ENCODE data around the gene LRRC8D.
"Not testable (repeated sequence)": the region's sequence is repeated elsewhere in the genome, so short reads cannot be mapped to it uniquely, and the experiment has no call there.

LRRC8D gene

GRCh38 chr1:89917353-89917752, 96.5 kb downstream of the LRRC8D start:
- Histone ChIP-seq H3K27ac (ENCODE audit: low read depth, low read length) (no peak overlapping the region), H3K4me1 (ENCODE audit: control insufficient read depth, insufficient read depth, low read length) (peaks cover 52% of the 10 kb centered on the region), H3K27me3 (ENCODE audit: control insufficient read depth, insufficient read depth, low read length) (no peaks in the 10 kb centered on the region), H3K9ac (ENCODE audit: low read depth, low read length) (no peak overlapping the region), H3K9me3 (ENCODE audit: control insufficient read depth, insufficient read depth, low read length) (no peaks in the 10 kb centered on the region), H3K4me3 (ENCODE audit: low read depth, low read length) (no peak overlapping the region), H3K36me3 (ENCODE audit: control insufficient read depth, insufficient read depth, low read length) (no peaks in the 10 kb centered on the region)

GRCh38 chr1:89918127-89918793, 97.4 kb downstream of the LRRC8D start:
- no peak overlapping the region for H3K9ac ChIP-seq (ENCODE audit: low read depth, low read length)
- H3K36me3 ChIP-seq (ENCODE audit: control insufficient read depth, insufficient read depth, low read length): peaks cover 4% of the 10 kb centered on the region
- no peaks in the 10 kb centered on the region for H3K9me3 ChIP-seq (ENCODE audit: control insufficient read depth, insufficient read depth, low read length)
- H3K4me1 ChIP-seq (ENCODE audit: control insufficient read depth, insufficient read depth, low read length): peaks cover 43% of the 10 kb centered on the region
- H3K27ac ChIP-seq (ENCODE audit: low read depth, low read length): peak overlapping the region; percentile 67
- H3K27me3 ChIP-seq (ENCODE audit: control insufficient read depth, insufficient read depth, low read length): no peaks in the 10 kb centered on the region
- H3K4me3 ChIP-seq (ENCODE audit: low read depth, low read length): no peak overlapping the region

GRCh38 chr1:89918794-89919155, 97.9 kb downstream of the LRRC8D start:
- Histone ChIP-seq H3K9me3 (ENCODE audit: control insufficient read depth, insufficient read depth, low read length) (no peaks in the 10 kb centered on the region), H3K27me3 (ENCODE audit: control insufficient read depth, insufficient read depth, low read length) (no peaks in the 10 kb centered on the region), H3K9ac (ENCODE audit: low read depth, low read length) (no peak overlapping the region), H3K27ac (ENCODE audit: low read depth, low read length) (peak overlapping the region; percentile 67), H3K4me1 (ENCODE audit: control insufficient read depth, insufficient read depth, low read length) (peaks cover 38% of the 10 kb centered on the region), H3K4me3 (ENCODE audit: low read depth, low read length) (no peak overlapping the region), H3K36me3 (ENCODE audit: control insufficient read depth, insufficient read depth, low read length) (peaks cover 10% of the 10 kb centered on the region)

GRCh38 chr1:89919174-89919573, 98.3 kb downstream of the LRRC8D start:
- Histone ChIP-seq H3K27ac (ENCODE audit: low read depth, low read length) (peak overlapping the region; percentile 67), H3K4me3 (ENCODE audit: low read depth, low read length) (no peak overlapping the region), H3K9ac (ENCODE audit: low read depth, low read length) (no peak overlapping the region)

GRCh38 chr1:89922911-89923310, 102.1 kb downstream of the LRRC8D start:
- Histone ChIP-seq H3K4me3 (ENCODE audit: low read depth, low read length) (no peak overlapping the region), H3K4me1 (ENCODE audit: control insufficient read depth, insufficient read depth, low read length) (peaks cover 24% of the 10 kb centered on the region), H3K27ac (ENCODE audit: low read depth, low read length) (no peak overlapping the region), H3K9ac (ENCODE audit: low read depth, low read length) (no peak overlapping the region), H3K36me3 (ENCODE audit: control insufficient read depth, insufficient read depth, low read length) (peaks cover 11% of the 10 kb centered on the region), H3K27me3 (ENCODE audit: control insufficient read depth, insufficient read depth, low read length) (no peaks in the 10 kb centered on the region), H3K9me3 (ENCODE audit: control insufficient read depth, insufficient read depth, low read length) (no peaks in the 10 kb centered on the region)

More at GRCh38 chr1:89919174-89919573, 98.3 kb downstream of the LRRC8D start:
- Histone ChIP-seq H3K4me1 (ENCODE audit: control insufficient read depth, insufficient read depth, low read length) (peaks cover 36% of the 10 kb centered on the region), H3K36me3 (ENCODE audit: control insufficient read depth, insufficient read depth, low read length) (peaks cover 11% of the 10 kb centered on the region), H3K9me3 (ENCODE audit: control insufficient read depth, insufficient read depth, low read length) (no peaks in the 10 kb centered on the region), H3K27me3 (ENCODE audit: control insufficient read depth, insufficient read depth, low read length) (no peaks in the 10 kb centered on the region)

- Histone ChIP-seq H3K27me3 (ENCODE audit: control insufficient read depth, insufficient read depth, low read length) (no peaks in the 10 kb centered on the region), H3K4me1 (ENCODE audit: control insufficient read depth, insufficient read depth, low read length) (peaks cover 18% of the 10 kb centered on the region), H3K9me3 (ENCODE audit: control insufficient read depth, insufficient read depth, low read length) (no peaks in the 10 kb centered on the region), H3K36me3 (ENCODE audit: control insufficient read depth, insufficient read depth, low read length) (peaks cover 11% of the 10 kb centered on the region), H3K9ac (ENCODE audit: low read depth, low read length) (no peak overlapping the region), H3K27ac (ENCODE audit: low read depth, low read length) (no peak overlapping the region), H3K4me3 (ENCODE audit: low read depth, low read length) (no peak overlapping the region)
Measured at GRCh38 chr1:89923517-89923916, 102.7 kb downstream of the LRRC8D start.

GRCh38 chr1:89924075-89924474, 103.2 kb downstream of the LRRC8D start:
- not testable (repeated sequence) for H3K27me3 ChIP-seq (ENCODE audit: control insufficient read depth, insufficient read depth, low read length); H3K4me3 ChIP-seq (ENCODE audit: low read depth, low read length); H3K27ac ChIP-seq (ENCODE audit: low read depth, low read length); H3K9me3 ChIP-seq (ENCODE audit: control insufficient read depth, insufficient read depth, low read length); H3K9ac ChIP-seq (ENCODE audit: low read depth, low read length)
- Histone ChIP-seq H3K36me3 (ENCODE audit: control insufficient read depth, insufficient read depth, low read length) (peaks cover 11% of the 10 kb centered on the region), H3K4me1 (ENCODE audit: control insufficient read depth, insufficient read depth, low read length) (peaks cover 17% of the 10 kb centered on the region)

GRCh38 chr1:89927049-89927448, 106.2 kb downstream of the LRRC8D start:
- H3K4me3 ChIP-seq (ENCODE audit: low read depth, low read length): no peak overlapping the region
- peaks cover 27% of the 10 kb centered on the region for H3K4me1 ChIP-seq (ENCODE audit: control insufficient read depth, insufficient read depth, low read length)
- no peak overlapping the region for H3K27ac ChIP-seq (ENCODE audit: low read depth, low read length)
- no peaks in the 10 kb centered on the region for H3K9me3 ChIP-seq (ENCODE audit: control insufficient read depth, insufficient read depth, low read length)
- no peaks in the 10 kb centered on the region for H3K27me3 ChIP-seq (ENCODE audit: control insufficient read depth, insufficient read depth, low read length)
- peaks cover 11% of the 10 kb centered on the region for H3K36me3 ChIP-seq (ENCODE audit: control insufficient read depth, insufficient read depth, low read length)
- H3K9ac ChIP-seq (ENCODE audit: low read depth, low read length): no peak overlapping the region

GRCh38 chr1:89927478-89927877, 106.6 kb downstream of the LRRC8D start:
- H3K9me3 ChIP-seq (ENCODE audit: control insufficient read depth, insufficient read depth, low read length): no peaks in the 10 kb centered on the region
- no peak overlapping the region for H3K27ac ChIP-seq (ENCODE audit: low read depth, low read length)
- H3K9ac ChIP-seq (ENCODE audit: low read depth, low read length): no peak overlapping the region
- H3K27me3 ChIP-seq (ENCODE audit: control insufficient read depth, insufficient read depth, low read length): no peaks in the 10 kb centered on the region
- H3K4me1 ChIP-seq (ENCODE audit: control insufficient read depth, insufficient read depth, low read length): peaks cover 31% of the 10 kb centered on the region
- H3K36me3 ChIP-seq (ENCODE audit: control insufficient read depth, insufficient read depth, low read length): peaks cover 11% of the 10 kb centered on the region
- H3K4me3 ChIP-seq (ENCODE audit: low read depth, low read length): no peak overlapping the region

GRCh38 chr1:89928506-89928905, 107.7 kb downstream of the LRRC8D start:
- no peaks in the 10 kb centered on the region for H3K27me3 ChIP-seq (ENCODE audit: control insufficient read depth, insufficient read depth, low read length)
- peak overlapping the region; percentile 82 for H3K27ac ChIP-seq (ENCODE audit: low read depth, low read length)
- H3K9me3 ChIP-seq (ENCODE audit: control insufficient read depth, insufficient read depth, low read length): no peaks in the 10 kb centered on the region
- H3K9ac ChIP-seq (ENCODE audit: low read depth, low read length): no peak overlapping the region
- H3K36me3 ChIP-seq (ENCODE audit: control insufficient read depth, insufficient read depth, low read length): peaks cover 9% of the 10 kb centered on the region
- H3K4me1 ChIP-seq (ENCODE audit: control insufficient read depth, insufficient read depth, low read length): peaks cover 40% of the 10 kb centered on the region
- no peak overlapping the region for H3K4me3 ChIP-seq (ENCODE audit: low read depth, low read length)

GRCh38 chr1:89929467-89930063, 108.7 kb downstream of the LRRC8D start:
- H3K4me3 ChIP-seq (ENCODE audit: low read depth, low read length): 0 out of 2 replicates have a peak overlapping the region, but pooled peaks have one; percentile 17
- peaks cover 41% of the 10 kb centered on the region for H3K4me1 ChIP-seq (ENCODE audit: control insufficient read depth, insufficient read depth, low read length)
- H3K36me3 ChIP-seq (ENCODE audit: control insufficient read depth, insufficient read depth, low read length): peaks cover 16% of the 10 kb centered on the region
- H3K9ac ChIP-seq (ENCODE audit: low read depth, low read length): no peak overlapping the region; the same call in 1 of the 2 replicates
- no peaks in the 10 kb centered on the region for H3K9me3 ChIP-seq (ENCODE audit: control insufficient read depth, insufficient read depth, low read length)
- peak overlapping the region; percentile 82 for H3K27ac ChIP-seq (ENCODE audit: low read depth, low read length)
- H3K27me3 ChIP-seq (ENCODE audit: control insufficient read depth, insufficient read depth, low read length): no peaks in the 10 kb centered on the region

All from HUES48 (cell line).